Stimulated activated CD4-positive, alpha-beta T cell treated with anti-CD3 and anti-CD28 coated beads, TNF-alpha, amount 100 ng/mL, for 24 hours (primary cell): ENCODE results near the gene GNG12.
A peak's percentile ranks its signal among the peaks of the same experiment; 100 is the strongest.
"Not testable (repeated sequence)": the region's sequence is repeated elsewhere in the genome, so short reads cannot be mapped to it uniquely, and the experiment has no call there.

Experiments
- DNase-seq, 3 experiments: peaks; one replicate each; pipeline ENCODE4 v3.0.0-alpha.2; 2020; ENCODE audit warnings: low read depth in 3 of 3

Gene GNG12

DNA sequence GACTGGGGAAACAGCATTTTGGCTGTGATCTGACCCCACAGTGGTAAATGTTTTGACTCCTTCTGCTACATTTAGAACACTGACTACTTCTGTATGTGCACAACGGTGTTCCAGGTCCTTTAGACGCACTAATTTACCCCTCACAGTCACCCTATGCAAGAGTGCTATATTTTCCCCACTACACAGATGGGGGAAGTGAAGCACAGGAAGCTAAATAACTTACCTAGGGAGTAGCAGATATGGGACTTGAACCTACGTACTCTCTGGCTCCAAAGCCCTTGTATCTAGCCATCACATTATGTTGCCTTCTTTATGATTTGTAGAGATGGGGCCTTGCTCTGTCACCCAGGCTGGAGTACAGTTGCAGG, 99.0 kb downstream of the GNG12 start:
- no peak for DNase-seq

DNA sequence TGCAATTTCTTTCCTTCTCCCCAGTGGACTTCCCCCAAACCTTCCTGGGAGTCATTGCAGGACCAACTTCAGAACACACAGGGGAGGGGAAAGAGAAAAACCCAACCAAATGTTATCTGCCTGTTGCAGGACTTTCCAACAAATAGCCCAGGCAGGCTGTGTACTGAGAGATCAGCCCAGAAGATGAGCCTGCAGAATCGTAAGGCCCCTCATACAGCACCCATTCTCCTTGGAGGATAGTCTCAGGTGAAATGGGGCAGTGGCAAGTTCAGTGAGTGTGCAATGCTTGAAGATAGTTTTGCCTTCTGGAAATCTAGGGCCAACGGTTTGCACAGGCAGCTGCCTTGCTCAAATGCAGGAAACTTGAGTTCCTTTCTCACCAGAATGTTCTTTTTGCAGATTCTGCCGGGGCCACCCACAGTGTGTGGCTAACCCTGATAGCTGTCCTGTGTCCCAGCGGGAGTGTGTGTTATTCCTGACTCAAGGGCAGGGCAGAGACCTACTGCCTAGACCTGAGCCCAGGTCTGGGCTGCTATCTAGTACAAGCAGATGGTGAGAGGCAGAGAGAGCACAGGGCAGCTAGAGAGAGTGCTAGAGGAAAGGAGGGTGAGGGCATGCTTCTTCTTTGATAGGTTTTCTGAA, 99.5 kb downstream of the GNG12 start:
- DNase-seq = no peak

DNA sequence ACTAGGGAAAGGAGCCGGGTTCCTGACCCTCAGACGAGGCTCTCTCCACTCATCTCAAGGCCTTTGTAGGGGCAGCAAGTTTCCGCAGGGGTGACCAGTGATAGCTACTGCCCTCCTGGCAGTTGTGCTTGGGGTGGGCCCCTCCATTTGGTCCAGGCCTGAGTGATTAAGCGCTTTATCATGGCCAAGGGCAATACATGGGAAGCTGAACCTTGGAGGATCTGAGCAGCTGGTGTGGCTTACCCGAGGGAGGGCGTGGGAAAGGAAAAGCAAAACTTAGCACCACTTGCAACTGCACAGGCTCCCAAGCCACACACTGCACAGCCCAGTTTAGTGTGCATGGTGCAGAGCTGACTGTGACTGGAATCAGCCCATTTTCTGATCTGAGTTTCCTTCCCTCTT, 100.5 kb downstream of the GNG12 start:
- no peak for DNase-seq

DNA sequence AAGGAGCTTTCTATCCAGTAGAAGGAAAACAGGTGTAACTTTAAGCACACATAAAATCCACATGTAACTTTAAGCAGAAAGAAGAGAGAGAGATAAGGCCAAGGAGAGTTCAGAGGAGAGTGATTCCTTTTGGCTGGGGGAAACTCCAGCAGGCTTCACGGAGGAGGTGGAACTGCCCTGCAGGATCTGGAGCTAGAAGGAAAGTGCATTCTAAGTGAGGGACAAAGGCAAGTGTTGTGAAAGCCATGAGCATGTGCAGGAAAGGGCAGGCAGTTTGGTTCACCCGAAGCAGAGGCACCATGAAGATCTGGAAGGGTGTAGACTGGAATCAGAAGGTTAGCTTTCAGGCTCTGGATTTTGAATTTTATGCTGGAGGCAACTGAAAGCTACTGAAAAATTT, 101.9 kb downstream of the GNG12 start:
- DNase-seq = no peak

DNA sequence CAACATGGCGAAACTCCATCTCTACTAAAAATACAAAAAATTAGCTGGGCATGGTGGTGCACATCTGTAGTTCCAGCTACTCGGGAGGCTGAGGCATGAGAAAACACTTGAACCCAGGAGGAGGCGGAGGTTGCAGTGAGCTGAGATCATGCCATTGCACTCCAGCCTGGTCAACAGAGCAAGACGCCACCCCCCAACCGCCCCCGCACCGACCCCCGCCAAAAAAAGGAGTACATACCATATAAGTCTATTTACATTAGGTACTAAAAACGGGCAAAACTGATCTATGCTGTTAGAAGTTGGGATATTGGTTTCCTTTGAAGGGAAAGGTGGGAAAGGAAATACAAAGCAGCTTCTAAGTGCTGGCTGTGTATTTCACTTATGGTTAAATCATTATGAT, 103.0 kb downstream of the GNG12 start:
- not testable (repeated sequence) for DNase-seq

DNA sequence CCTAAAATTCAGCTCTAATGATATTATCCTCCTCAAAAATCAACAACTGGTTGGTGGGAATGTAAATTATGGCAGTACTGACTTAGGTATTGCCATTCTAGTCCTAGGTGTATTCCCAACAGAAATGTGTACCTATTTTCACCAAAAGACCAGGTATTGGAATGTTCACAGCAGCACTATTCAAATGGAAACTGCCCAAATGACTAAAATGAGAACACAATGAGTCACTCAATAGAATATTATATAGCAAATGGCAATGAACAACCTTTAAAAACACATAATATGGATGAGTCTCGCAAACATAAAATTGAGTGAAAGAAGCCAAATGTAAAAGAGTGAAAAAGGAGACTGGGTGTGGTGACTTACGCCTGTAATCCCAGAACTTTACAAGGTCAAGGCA, 103.4 kb downstream of the GNG12 start:
- no peak for DNase-seq

DNA sequence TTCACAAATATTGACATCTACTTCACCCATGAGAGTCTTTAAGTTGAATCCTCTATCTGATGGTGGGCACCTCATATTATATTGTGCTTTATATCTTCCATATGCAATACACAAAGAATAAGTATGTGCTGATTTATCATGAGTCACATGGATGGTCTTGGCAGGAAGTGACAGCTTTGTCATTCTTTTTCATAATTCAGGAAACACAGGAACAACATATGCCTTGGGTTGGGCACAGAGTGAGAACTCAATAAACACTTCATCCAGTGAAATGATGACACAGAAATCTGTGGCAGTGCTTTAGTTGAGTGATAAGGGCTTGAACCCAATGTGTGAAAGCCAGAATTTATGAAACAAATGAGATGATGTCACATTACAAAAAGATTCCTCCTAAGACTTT, 107.0 kb downstream of the GNG12 start:
- DNase-seq = no peak

DNA sequence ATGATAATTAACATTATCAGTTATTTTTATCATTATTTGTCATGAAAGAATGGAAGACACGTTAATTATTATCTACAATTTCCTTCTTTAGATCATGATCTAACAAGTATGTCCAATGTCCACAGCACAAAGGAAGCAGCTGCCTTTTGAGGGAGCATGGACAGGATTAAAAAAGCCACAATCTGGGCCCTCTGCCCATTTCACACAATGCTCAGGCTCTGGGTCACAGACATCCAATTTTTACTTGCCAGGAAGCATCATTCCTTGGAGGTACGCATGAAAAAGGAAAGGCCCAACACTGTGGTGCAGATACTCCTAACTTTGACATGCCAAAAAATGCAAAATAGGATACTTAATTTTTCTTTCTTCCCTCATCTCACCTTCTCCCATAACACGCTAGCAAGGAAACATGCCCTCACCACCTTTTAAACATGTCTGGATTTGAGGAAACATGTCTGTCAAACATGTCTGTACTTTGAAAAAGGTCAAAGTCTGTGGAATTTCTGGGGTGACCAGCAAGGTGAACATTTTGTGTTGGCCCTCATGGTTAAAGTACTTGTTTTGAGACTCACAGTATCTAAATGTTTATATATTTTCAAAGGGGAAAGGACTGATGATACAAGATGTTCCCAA, 108.2 kb downstream of the GNG12 start:
- DNase-seq = no peak

DNA sequence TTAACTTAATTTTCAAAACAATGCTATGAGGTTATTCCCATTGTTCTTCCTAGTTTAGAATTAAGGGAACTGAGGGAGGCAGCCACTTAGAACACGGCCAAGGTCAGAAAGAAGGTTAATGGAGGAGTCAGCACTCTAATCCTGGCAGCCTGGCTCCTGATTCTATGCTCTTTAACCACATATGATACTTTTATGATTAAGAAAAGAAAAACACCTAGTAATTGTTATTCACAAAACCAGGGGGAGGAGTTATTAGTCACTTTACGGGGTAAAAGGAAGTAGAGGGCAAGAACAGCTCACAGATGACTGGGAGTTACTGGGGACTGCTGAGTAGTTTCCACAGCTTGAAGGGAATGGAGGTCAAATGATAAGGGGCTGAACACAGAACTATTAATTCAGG, 109.6 kb downstream of the GNG12 start:
- DNase-seq = peak in 2 of 3 experiments; percentile 8 to 9

DNA sequence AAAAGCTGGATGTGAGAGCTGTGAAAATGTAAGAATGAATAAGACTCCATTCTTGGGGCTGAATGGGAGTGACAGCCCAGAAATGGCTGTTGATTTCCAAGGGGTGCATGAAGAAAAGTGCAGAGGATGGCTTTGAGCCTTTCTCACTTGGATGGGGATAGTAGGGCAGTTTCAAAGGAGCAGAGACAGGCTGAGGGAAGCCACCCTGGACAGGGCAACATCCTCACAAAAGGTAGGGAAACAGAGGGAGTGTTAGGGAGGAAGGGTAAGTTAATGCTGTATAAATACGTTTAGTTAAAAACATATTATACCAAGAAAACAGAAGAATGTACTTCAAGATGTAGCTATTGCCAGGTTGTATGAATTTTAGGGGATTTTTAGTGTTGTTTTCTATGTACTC, 110.1 kb downstream of the GNG12 start:
- DNase-seq = no peak

DNA sequence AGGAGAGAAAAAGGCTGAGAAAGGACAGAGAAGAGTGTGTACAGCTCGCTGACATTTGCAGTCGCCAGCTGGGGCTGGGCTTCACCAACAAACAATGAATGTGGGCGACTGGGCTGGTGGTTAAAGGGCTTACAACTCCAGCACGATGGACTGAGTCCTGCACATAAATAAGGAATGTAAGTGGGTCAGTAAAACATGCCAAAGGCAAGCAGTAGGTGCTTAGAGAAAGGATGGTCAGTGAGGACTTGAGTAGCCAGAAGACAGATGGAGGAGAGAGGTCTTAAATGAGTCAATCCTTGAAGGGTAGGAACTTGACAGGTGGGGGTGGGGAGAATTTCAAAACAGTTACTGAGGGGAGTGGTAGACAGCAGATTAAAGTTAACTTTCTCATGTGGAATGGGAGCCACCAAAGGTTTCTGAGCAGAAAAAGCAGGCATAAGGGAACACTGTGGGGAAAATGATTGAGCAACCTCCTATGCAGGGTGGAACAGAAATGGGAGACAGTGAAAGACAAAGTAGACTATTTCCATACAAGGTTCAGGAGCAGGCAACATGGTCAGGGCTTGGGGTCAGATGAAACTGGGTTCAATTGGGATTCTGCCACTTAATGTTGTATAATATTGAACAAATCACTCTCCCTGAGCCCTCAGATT, 110.8 kb downstream of the GNG12 start:
- no peak for DNase-seq

DNA sequence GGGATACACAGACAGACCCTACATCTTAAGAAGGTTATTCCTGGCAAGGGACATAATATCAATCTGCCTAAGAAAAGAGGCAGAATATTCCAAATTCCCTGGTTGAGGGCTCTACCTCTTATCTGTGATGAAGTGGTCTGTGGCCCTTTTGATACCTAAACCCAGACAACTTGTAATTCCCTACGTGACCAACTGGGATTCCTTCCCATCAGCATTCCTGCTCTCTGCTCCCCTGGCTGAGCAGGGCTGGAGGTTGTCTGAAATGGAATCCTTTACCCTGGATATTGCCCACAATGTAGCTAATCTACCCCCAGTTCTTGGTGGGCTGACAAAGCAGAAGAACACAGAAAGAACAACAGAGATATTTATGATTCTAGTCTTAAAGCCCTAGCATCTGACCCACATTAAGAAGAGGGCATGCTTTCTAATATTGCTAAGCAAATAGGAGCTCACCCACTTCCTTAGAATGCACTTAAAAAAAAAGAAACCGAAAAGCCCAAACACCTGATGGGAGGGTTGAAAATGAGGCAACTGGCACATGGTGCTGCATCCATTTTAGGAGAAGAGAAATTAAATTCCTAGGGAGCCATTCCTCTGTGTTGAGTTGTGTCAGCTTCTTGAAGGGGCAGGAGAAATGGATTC, 111.5 kb downstream of the GNG12 start:
- no peak for DNase-seq

DNA sequence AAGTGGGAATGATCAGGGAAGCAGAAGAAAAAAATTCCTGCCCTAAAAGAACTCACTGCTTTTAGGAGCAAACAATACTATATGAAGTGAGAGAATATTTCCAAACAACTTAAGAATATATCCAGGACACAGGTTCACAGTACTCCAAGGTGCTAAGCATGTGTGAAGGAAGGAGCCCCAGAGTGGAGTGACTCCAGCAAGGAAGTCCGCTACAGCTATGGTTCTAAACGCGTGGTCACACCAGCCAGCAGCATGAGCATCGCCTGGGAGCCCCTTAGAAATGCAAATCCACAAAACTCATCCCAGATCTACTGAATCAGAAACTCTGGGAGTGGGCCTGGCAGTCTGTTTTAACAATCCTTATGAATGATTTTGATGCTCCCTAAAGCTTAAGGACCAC, 112.2 kb downstream of the GNG12 start:
- no peak for DNase-seq

DNA sequence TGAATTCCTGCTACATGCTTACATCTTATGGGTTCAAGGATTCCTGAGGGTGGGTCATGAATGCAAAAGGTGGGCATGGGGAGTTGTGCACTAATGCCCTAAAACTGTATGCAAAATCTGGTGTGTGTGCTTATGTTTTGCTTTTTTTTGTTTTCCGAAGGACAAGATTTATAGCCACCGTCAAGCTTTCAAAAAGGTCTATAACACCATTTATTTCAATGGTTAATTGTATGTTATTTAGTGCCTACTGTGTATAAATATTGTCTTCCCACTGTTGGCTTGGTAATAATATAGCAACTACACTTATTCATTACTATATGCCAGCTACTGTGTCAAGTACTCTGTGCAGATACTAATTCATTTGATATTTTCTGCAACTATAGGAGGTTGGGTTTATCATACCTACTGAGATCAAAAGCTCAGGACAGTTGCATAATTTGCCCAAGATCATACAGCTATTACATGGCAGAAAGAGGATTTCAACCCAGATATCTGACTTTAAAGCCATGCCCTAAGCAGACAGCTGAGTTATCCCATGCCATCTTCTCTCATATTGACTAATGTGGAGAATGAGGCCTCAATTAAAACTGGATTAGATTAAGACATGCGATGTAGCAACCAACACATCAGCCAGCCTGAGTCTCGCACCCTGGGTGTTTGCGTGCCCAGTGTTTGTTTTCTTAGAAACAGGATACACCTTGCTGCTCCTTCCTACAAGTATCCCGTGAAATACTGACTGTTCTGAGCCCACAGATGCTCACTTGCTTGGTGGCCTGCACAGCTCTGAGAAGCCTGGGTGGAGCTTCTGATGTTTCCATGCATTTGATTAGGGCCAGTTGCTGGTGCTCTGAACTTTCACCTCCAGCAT, 113.7 kb downstream of the GNG12 start:
- no peak for DNase-seq

DNA sequence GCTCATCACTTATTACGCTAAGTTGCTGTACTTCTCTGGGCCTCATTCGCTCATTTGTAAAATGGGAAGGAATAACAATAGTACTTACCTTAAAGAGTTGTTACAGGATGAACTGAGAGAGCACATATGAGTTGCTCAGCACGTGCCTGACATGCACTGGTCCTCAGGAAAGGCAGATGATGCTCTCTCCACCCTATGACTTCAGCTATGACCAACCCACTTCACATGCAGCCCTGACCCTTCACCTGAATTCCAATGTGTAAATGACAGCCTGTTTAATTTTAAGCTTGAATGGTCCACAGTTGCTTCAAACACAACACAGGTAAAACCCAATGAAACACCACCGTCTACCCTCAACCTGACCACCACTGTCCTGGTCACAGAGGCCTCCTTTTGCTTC, 115.4 kb downstream of the GNG12 start:
- no peak for DNase-seq

DNA sequence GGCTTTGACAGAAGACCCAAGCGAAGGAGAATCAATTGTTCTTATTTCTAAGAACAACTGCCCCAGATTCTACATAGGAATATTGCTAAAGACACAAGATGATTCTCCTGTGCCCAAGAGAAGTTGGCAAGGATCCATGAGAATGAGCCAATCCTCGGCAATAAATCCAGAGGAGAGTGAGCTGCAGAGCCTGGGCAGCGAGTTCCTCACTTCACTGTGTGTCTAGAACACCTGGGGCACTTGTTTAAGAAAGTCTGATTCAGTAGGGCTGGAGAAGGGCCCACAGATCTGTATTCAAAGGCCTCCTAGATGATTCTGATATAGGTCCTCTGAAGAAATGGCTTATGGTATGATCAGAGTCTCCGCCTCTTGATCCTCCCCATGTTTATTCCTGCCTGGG, 116.5 kb downstream of the GNG12 start:
- DNase-seq = no peak

DNA sequence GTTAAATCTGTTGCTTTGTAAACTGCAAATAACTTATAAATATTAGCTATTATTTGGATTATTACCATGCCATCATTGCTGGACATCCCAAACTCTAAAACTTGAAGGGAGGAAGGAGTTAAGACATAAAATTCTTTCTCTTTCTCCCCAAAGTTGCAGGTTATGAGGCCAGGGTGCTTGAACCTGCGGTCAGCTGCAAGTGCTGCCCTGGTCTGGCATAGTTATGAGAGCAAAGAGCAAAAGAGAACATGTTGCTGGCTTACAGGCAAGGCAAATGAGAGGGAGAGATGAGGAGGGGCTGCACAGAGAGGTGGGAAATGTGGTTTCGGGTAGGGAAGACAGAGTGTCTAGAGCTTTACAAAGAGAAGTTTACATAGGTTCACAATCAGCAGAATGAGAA, 117.4 kb downstream of the GNG12 start:
- DNase-seq = no peak

DNA sequence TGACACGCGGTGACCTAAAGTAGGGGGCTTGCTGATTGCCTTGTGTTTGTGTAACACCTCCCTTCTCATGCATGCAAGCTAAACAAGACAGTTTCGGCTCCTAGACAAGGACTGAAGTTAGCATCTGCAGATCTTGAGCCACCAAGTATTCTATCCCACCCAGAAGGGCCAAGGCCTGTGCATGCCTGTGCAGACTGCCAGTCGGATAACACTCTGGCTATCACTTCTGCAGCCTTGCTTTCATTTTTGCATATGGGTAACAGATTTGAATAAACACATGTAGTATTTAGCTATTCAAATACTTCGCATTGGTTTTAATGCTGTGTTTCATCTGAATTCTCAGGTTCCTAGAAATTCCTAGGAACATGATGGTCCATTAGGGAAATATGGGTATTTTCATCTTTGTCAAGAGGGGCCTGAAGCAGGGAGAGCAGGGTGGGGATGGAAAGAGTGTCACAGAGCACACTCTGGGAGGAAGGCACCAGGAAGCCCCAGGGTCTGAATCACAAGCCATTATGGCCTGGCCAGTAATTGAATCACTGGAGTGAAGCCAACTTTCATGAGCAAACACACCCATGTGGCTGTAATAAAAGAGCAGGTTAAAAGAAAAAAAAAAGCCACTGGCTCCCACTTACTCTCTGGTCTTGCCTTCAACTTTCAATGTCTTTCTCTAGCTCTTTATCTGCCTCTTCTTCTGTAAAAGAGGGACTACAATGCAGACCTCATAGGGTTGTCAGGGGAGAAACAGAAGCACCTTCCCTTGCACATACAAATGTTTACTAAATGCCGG, 120.0 kb downstream of the GNG12 start:
- DNase-seq = no peak

DNA sequence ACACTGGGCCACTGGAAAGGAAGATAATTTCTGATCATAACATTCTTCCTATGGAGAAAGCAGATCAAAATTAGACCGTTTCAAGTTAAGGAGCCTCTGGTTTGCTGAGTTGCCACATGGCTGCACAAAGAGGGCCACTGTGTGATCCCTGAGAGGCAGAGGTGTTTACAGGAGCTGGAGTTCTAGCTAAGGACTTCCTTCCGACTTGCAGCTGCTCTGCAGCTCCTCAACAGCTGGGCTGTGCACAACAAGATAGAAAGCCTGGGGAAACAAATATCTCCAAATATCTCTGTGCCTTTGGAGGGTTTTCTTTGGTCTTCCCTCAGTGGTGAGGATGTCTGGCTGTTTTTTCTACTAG, 121.4 kb downstream of the GNG12 start:
- no peak for DNase-seq

DNA sequence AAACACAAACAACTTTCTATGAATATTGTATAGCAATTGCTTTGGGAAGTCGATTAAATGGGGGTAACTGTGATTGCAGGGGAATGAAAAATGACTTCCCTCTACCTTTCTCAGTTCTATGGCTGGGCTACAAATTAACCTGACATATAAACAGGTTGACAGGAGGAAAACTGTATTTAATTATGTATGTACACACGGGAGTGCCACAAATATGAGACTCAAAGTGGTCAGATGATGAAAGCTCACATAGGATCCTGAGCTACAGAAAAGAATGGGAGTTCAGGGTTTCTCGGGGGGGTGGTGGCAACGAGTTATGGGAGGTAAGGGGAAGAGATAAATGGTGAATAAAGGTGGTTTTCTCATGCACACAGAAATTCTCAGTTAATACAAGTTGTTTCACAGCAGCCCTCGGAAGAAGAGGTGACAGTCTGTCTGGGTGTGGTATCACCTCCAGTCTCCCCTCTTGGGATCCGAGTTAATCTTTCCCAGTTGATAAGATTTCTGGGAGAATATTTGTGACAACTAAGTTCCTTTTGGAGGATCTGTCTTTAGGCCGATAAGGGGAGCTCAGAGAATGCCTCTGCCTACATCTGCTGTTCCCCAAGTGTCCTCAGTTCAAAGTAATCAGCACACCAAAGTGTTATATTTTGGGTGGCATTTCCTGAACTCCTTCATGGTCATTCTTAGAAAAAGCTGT, 122.0 kb downstream of the GNG12 start:
- DNase-seq = no peak

DNA sequence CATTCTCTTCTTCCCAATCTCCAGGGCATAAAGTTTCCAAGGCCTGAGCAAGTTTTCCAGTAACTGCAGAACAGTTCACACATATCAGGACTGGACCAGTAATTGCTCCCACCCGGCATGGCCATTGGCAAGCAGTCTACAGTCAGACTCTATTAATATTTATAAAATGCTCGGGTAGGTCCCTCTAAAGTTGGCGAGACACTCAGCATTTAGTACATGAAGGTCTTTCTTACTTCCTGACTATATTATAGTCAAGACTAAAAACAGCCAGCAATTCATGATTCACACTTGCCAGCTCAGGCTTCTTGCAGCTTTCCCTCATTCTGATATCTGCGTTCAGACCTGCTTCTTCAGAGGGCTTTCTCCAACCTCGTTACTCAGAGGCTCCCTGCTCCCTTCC, 122.8 kb downstream of the GNG12 start:
- DNase-seq = no peak
